ENCODE results near the gene MAPK10. TPM values are rescaled to one million over a fixed set of nuclear protein-coding genes. Genes with fewer than 3 reads are reported as not detected.
"Not testable (repeated sequence)": the region's sequence is repeated elsewhere in the genome, so short reads cannot be mapped to it uniquely, and the experiment has no call there.

MAPK10 gene
- total RNA-seq, 1 experiment from 2014 or later = 6.8 TPM

DNA sequence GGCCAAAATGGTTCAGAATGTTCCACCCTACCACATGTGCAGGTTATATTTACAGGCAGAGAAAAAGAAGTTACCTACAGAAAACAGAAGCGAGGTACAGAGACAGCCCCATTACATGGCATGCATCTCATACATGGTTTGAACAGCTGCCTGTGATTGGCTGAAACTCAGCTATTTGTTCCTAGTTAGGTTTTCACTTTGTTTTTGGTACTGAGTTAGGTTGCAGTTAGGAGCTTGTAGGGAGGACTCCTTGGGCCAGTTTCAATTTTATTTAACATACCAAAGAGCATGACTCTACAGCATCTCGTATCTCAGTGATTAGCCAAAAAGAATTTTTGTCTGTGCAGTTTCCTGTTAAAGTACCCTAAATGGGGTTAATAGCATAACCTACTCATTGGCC, 392.0 kb downstream of the MAPK10 start:
- Histone ChIP-seq H3K4me1 (ENCODE audit: insufficient read depth, low read length, poor library complexity, severe bottlenecking) (peaks cover 5% of the 10 kb centered on the region), H3K27me3 (replicated peaks; ENCODE audit: insufficient read depth, low read depth, low read length, poor library complexity) (no peaks in the 10 kb centered on the region), H3K9me3 (ENCODE audit: low read depth, low read length, poor library complexity, severe bottlenecking) (no peaks in the 10 kb centered on the region), H3K27ac (ENCODE audit: low read depth, low read length, poor library complexity, severe bottlenecking) (no peak overlapping the region), H3K4me3 (ENCODE audit: low read depth, low read length, poor library complexity, severe bottlenecking) (no peak overlapping the region), H3K36me3 (ENCODE audit: insufficient read depth, low read length, poor library complexity, severe bottlenecking) (no peaks in the 10 kb centered on the region)
- no TSS peak for BruUV-seq (replicated peaks)
- ChIA-PET POLR2A (ENCODE audit: low non-redundant PET) (no interaction called here), CTCF (no interaction called here)
- TF ChIP-seq, protein P1, sequence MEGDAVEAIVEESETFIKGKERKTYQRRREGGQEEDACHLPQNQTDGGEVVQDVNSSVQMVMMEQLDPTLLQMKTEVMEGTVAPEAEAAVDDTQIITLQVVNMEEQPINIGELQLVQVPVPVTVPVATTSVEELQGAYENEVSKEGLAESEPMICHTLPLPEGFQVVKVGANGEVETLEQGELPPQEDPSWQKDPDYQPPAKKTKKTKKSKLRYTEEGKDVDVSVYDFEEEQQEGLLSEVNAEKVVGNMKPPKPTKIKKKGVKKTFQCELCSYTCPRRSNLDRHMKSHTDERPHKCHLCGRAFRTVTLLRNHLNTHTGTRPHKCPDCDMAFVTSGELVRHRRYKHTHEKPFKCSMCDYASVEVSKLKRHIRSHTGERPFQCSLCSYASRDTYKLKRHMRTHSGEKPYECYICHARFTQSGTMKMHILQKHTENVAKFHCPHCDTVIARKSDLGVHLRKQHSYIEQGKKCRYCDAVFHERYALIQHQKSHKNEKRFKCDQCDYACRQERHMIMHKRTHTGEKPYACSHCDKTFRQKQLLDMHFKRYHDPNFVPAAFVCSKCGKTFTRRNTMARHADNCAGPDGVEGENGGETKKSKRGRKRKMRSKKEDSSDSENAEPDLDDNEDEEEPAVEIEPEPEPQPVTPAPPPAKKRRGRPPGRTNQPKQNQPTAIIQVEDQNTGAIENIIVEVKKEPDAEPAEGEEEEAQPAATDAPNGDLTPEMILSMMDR (conservative IDR thresholded peaks at IDR 0.05; ENCODE audit: low read depth, low read length) = no peak
- TF ChIP-seq EZH2 (IDR thresholded peaks at IDR 0.05; ENCODE audit: borderline replicate concordance, low read depth, low read length, poor library complexity, severe bottlenecking) = no peak
- intact Hi-C loops (cut with micrococcal nuclease; ENCODE audit: unreplicated experiment) = loop anchor here (2.0 to 10.0 kb wide), 2 partner anchors 171 to 823 kb away; no protein-coding TSS in a partner anchor
- no peak for DNase-seq (ENCODE audit: low spot score)

DNA sequence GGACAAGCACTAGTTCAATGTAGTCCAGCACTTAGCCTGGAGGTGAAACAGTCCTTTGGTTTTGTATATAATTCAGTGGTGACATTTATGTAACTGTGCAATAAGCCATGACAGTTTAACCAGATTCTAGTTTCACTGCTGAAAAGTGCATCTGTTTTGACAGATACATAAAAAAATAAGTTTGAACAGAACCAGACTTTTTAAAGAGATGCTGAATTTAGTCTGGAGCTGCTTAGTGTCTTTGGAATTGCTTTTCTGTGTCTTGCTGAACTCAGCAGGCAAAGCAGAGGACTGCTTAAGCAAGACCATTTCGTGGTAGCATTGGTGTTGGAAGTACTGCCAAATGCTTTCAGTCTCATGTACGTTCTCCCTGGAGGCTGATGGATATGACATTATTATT, 393.5 kb downstream of the MAPK10 start:
- no peaks in the 10 kb centered on the region for H3K27me3 ChIP-seq (replicated peaks; ENCODE audit: insufficient read depth, low read depth, low read length, poor library complexity)
- TF ChIP-seq EZH2 (IDR thresholded peaks at IDR 0.05; ENCODE audit: borderline replicate concordance, low read depth, low read length, poor library complexity, severe bottlenecking) = no peak
- TF ChIP-seq, protein P1 (conservative IDR thresholded peaks at IDR 0.05; ENCODE audit: low read depth, low read length) = no peak
- peaks cover 5% of the 10 kb centered on the region for H3K4me1 ChIP-seq (ENCODE audit: insufficient read depth, low read length, poor library complexity, severe bottlenecking)
- POLR2A ChIA-PET (ENCODE audit: low non-redundant PET) = interaction anchor here (0.6 kb wide), 1 partner anchor 12 kb away, joined by 3 read pairs; no protein-coding TSS in a partner anchor
- intact Hi-C loops (cut with micrococcal nuclease; ENCODE audit: unreplicated experiment) = loop anchor here (10.0 kb wide), 1 partner anchor 822 kb away; no protein-coding TSS in a partner anchor
- no TSS peak for BruUV-seq (replicated peaks)
- H3K36me3 ChIP-seq (ENCODE audit: insufficient read depth, low read length, poor library complexity, severe bottlenecking) = no peaks in the 10 kb centered on the region
- H3K27ac ChIP-seq (ENCODE audit: low read depth, low read length, poor library complexity, severe bottlenecking) = no peak overlapping the region
- no peak overlapping the region for H3K4me3 ChIP-seq (ENCODE audit: low read depth, low read length, poor library complexity, severe bottlenecking)
- CTCF ChIA-PET = no interaction called here
- DNase-seq (ENCODE audit: low spot score) = no peak
- no peaks in the 10 kb centered on the region for H3K9me3 ChIP-seq (ENCODE audit: low read depth, low read length, poor library complexity, severe bottlenecking)

DNA sequence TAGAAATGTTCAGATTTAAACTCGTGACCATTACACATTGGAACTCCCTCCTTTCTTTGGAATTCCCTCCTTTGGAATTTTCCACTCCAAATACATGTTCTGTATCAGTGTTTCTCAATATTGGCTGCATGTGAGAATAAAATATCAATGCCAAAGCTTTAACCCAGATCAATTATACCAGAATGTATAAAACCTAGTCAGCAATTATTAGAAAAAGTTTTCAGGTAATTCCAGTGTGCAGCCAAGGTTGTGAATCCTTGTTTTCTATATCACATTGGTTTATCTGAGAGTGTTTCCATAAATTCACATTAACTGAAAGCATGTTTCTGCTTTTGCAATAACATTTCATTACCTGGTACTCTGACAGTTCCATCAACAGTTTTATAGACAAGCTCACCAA, 394.3 kb downstream of the MAPK10 start:
- no peak for DNase-seq (ENCODE audit: low spot score)
- intact Hi-C loops (cut with micrococcal nuclease; ENCODE audit: unreplicated experiment) = loop anchor here (10.0 kb wide), 1 partner anchor 821 kb away; no protein-coding TSS in a partner anchor
- ChIA-PET POLR2A (ENCODE audit: low non-redundant PET) (no interaction called here), CTCF (no interaction called here)
- Histone ChIP-seq H3K4me3 (ENCODE audit: low read depth, low read length, poor library complexity, severe bottlenecking) (no peak overlapping the region), H3K4me1 (ENCODE audit: insufficient read depth, low read length, poor library complexity, severe bottlenecking) (peaks cover 5% of the 10 kb centered on the region), H3K27me3 (replicated peaks; ENCODE audit: insufficient read depth, low read depth, low read length, poor library complexity) (no peaks in the 10 kb centered on the region), H3K27ac (ENCODE audit: low read depth, low read length, poor library complexity, severe bottlenecking) (no peak overlapping the region), H3K9me3 (ENCODE audit: low read depth, low read length, poor library complexity, severe bottlenecking) (no peaks in the 10 kb centered on the region), H3K36me3 (ENCODE audit: insufficient read depth, low read length, poor library complexity, severe bottlenecking) (no peaks in the 10 kb centered on the region)
- BruUV-seq (replicated peaks) = no TSS peak
- no peak for TF ChIP-seq EZH2 (IDR thresholded peaks at IDR 0.05; ENCODE audit: borderline replicate concordance, low read depth, low read length, poor library complexity, severe bottlenecking)
- TF ChIP-seq, protein P1 (conservative IDR thresholded peaks at IDR 0.05; ENCODE audit: low read depth, low read length) = no peak

DNA sequence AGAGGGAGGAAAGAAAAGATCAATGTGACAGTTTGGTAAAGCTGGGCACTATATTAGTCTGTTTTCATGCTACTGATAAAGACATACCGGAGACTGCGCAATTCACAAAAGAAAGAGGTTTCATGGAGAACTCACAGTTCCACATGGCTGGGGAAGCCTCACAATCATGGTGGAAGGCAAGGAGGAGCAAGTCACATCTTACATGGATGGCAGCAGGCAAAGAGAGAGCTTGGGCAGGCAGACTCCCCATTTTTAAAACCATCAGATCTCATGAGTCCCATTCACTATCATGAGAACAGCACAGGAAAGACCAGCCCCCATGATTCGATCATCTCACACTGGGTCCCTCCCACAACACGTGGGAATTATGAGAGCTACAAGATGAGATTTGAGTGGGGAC, 394.8 kb downstream of the MAPK10 start:
- CTCF ChIA-PET = interaction anchor here (1.2 kb wide), 1 partner anchor 168 kb away, joined by 4 read pairs; no protein-coding TSS in a partner anchor
- H3K36me3 ChIP-seq (ENCODE audit: insufficient read depth, low read length, poor library complexity, severe bottlenecking); DNase-seq (ENCODE audit: low spot score); H3K27ac ChIP-seq (ENCODE audit: low read depth, low read length, poor library complexity, severe bottlenecking); H3K4me1 ChIP-seq (ENCODE audit: insufficient read depth, low read length, poor library complexity, severe bottlenecking); H3K27me3 ChIP-seq (replicated peaks; ENCODE audit: insufficient read depth, low read depth, low read length, poor library complexity); POLR2A ChIA-PET (ENCODE audit: low non-redundant PET); BruUV-seq (replicated peaks); H3K9me3 ChIP-seq (ENCODE audit: low read depth, low read length, poor library complexity, severe bottlenecking); H3K4me3 ChIP-seq (ENCODE audit: low read depth, low read length, poor library complexity, severe bottlenecking): not testable (repeated sequence)
- intact Hi-C loops (cut with micrococcal nuclease; ENCODE audit: unreplicated experiment) = loop anchor here (10.0 kb wide), 1 partner anchor 820 kb away; no protein-coding TSS in a partner anchor
